Measurements from ENCODE around the gene PITRM1. TPM values are rescaled to one million over a fixed set of nuclear protein-coding genes. Genes with fewer than 3 reads are reported as not detected.

PITRM1 gene
- polyA plus RNA-seq, 1 experiment, result 68.5 TPM

GRCh38 chr10:3140280-3140679 is 32.3 kb downstream of the PITRM1 start:
- Histone ChIP-seq H3K36me3 (ENCODE audit: control insufficient read depth, insufficient read depth, low read length) (peaks cover 55% of the 10 kb centered on the region), H3K27me3 (ENCODE audit: control insufficient read depth, insufficient read depth, low read length) (no peaks in the 10 kb centered on the region), H3K4me3 (ENCODE audit: low read depth, low read length) (no peak overlapping the region)
- CTCF ChIA-PET, result no interaction called here
- TF ChIP-seq CTCF (IDR thresholded peaks at IDR 0.05; ENCODE audit: insufficient read depth, low read depth, low read length), result no peak
- POLR2A ChIA-PET, result no interaction called here
- DNase-seq (ENCODE audit: low read depth), result no peak

DNA sequence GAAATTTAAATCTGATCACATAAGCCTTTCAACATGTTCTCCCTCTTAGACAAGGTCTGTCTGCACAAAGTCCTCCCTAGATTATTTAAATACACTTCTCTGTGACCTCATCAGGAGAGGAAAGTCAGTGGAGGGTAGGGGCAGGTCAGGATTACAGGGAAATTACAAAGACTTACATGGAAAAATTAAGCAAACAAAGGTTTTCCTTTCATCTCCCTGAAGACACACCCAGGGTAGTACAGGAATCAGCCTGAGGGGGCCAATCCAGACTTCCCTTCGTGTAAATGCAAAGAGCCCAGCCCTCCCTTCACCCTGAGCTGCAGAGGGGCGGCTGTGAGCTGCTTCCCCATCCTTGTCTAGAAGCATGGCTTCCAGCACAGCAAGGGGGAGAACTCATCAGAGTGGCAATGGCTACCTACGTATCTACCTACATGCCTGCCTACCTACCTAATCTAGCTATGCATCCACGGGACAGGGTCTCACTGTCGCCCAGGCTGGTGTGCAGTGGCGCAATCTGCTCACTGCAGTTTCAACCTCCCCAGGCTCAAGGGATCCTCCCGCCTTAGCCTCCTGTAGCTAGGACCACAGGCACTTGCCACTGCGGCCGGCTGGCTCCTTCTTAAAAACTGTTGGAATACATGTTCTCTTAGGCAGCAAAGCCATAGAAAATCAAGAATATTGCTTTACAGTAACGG is 33.2 kb downstream of the PITRM1 start:
- Histone ChIP-seq H3K36me3 (ENCODE audit: control insufficient read depth, insufficient read depth, low read length) (peaks cover 57% of the 10 kb centered on the region), H3K4me3 (ENCODE audit: low read depth, low read length) (no peak overlapping the region), H3K27me3 (ENCODE audit: control insufficient read depth, insufficient read depth, low read length) (no peaks in the 10 kb centered on the region)
- no peak for TF ChIP-seq CTCF (IDR thresholded peaks at IDR 0.05; ENCODE audit: insufficient read depth, low read depth, low read length)
- ChIA-PET POLR2A (no interaction called here), CTCF (interaction anchor here (1.9 kb wide), 1 partner anchor 14 kb away, joined by 6 read pairs; no protein-coding TSS in a partner anchor)
- no peak for DNase-seq (ENCODE audit: low read depth)

GRCh38 chr10:3137958-3138726 is 34.4 kb downstream of the PITRM1 start:
- ChIA-PET CTCF (interaction anchor here (1.9 kb wide), 1 partner anchor 12 kb away, joined by 6 read pairs; no protein-coding TSS in a partner anchor), POLR2A (no interaction called here)
- TF ChIP-seq CTCF (IDR thresholded peaks at IDR 0.05; ENCODE audit: insufficient read depth, low read depth, low read length), result no peak
- no peak for DNase-seq (ENCODE audit: low read depth)
- Histone ChIP-seq H3K27me3 (ENCODE audit: control insufficient read depth, insufficient read depth, low read length) (no peaks in the 10 kb centered on the region), H3K36me3 (ENCODE audit: control insufficient read depth, insufficient read depth, low read length) (peaks cover 55% of the 10 kb centered on the region), H3K4me3 (ENCODE audit: low read depth, low read length) (no peak overlapping the region)

- TF ChIP-seq CTCF (IDR thresholded peaks at IDR 0.05; ENCODE audit: insufficient read depth, low read depth, low read length), result no peak
- Histone ChIP-seq H3K36me3 (ENCODE audit: control insufficient read depth, insufficient read depth, low read length) (peaks cover 55% of the 10 kb centered on the region), H3K4me3 (ENCODE audit: low read depth, low read length) (no peak overlapping the region), H3K27me3 (ENCODE audit: control insufficient read depth, insufficient read depth, low read length) (no peaks in the 10 kb centered on the region)
- no peak for DNase-seq (ENCODE audit: low read depth)
- POLR2A ChIA-PET, result no interaction called here
- CTCF ChIA-PET, result interaction anchor here (1.4 kb wide), 1 partner anchor 12 kb away, joined by 3 read pairs; no protein-coding TSS in a partner anchor
These were observed 35.6 kb downstream of the PITRM1 start for GRCh38 chr10:3136763-3137611.

All from BJ (cell line).